CD4-positive, alpha-beta T cell (primary cell): ENCODE data around the gene ATOH1. TPM values are rescaled to one million over a fixed set of nuclear protein-coding genes. Genes with fewer than 3 reads are reported as not detected.

Experiments
- ATAC-seq: fragments of 200-7000 bp; cut with Tn5 transposase; one replicate; pipeline ENCODE4 v1.10.0; 2022; ENCODE audit warnings: mild to moderate bottlenecking; ENCODE audit not compliant: poor library complexity
- CTCF ChIA-PET: fragments of 350-600 bp; sonication (Branson Sonifier 250); formaldehyde crosslinking; loops from one replicate; lab custom pipeline; 2021; ENCODE audit warnings: antibody characterized with exemption, inconsistent platforms; lab: Charles Lee
- POLR2A ChIA-PET: fragments of 350-600 bp; sonication (Branson Sonifier 250); formaldehyde crosslinking; loops from one replicate; lab custom pipeline; 2021; ENCODE audit warnings: antibody characterized with exemption, inconsistent platforms; lab: Charles Lee
- DNase-seq, 14 experiments: peaks; one replicate each; pipeline ENCODE4 v3.0.0-alpha.2; 2013 to 2020; ENCODE audit warnings: mixed read lengths in 2 of 14
- H3K27ac ChIP-seq, 2 donors: one replicate each; pipeline versions ENCODE4 v1.5.1 to v1.7.0; 2013; ENCODE audit warnings: low read length in 2 of 2, low read depth in 1 of 2, mild to moderate bottlenecking in 1 of 2
- H3K27me3 ChIP-seq, 2 experiments: 1 replicate in 1 of 2; 2 replicates in 1 of 2; pipeline versions ENCODE4 v1.6.1 to v1.7.0; 2013; ENCODE audit warnings: low read length in 2 of 2, control low read depth in 1 of 2, mild to moderate bottlenecking in 1 of 2, moderate library complexity in 1 of 2; ENCODE audit not compliant: insufficient read depth in 2 of 2, control insufficient read depth in 1 of 2
- H3K36me3 ChIP-seq: one replicate; pipeline ENCODE4 v1.6.1; 2013; ENCODE audit warnings: low read length, control low read depth; ENCODE audit not compliant: insufficient read depth
- H3K4me1 ChIP-seq: one replicate; pipeline ENCODE4 v1.6.1; 2013; ENCODE audit warnings: low read length, control low read depth; ENCODE audit not compliant: insufficient read depth
- H3K4me3 ChIP-seq: one replicate; pipeline ENCODE4 v1.5.1; 2013; ENCODE audit warnings: mild to moderate bottlenecking, low read length, moderate library complexity
- H3K9me3 ChIP-seq, 2 experiments: 1 replicate in 1 of 2; 2 replicates in 1 of 2; pipeline versions ENCODE4 v1.6.1 to v1.7.0; 2013; ENCODE audit warnings: low read length in 2 of 2, mild to moderate bottlenecking in 2 of 2, control low read depth in 1 of 2, moderate library complexity in 1 of 2; ENCODE audit not compliant: control insufficient read depth in 1 of 2, insufficient read depth in 1 of 2
- H3K27ac Mint-ChIP-seq: one replicate; pipeline ENCODE4 v1.8.0; 2020; ENCODE audit warnings: mixed read lengths
- H3K27me3 Mint-ChIP-seq: one replicate; pipeline ENCODE4 v1.8.0; 2021; ENCODE audit warnings: mixed read lengths
- H3K36me3 Mint-ChIP-seq: one replicate; pipeline ENCODE4 v1.8.0; 2021; ENCODE audit warnings: low read depth, mixed read lengths
- H3K4me1 Mint-ChIP-seq: one replicate; pipeline ENCODE4 v1.8.0; 2021; ENCODE audit warnings: low read depth, mixed read lengths
- H3K4me3 Mint-ChIP-seq: one replicate; pipeline ENCODE4 v1.8.0; 2020; ENCODE audit warnings: mild to moderate bottlenecking, mixed read lengths
- H3K9me3 Mint-ChIP-seq: one replicate; pipeline ENCODE4 v1.8.0; 2020; ENCODE audit warnings: mixed read lengths
- CTCF ChIP-seq: fragments of 200-600 bp; IDR thresholded peaks from one replicate; pipeline ENCODE4 v1.8.0; 2022; ENCODE audit warnings: antibody characterized with exemption, mild to moderate bottlenecking
- intact Hi-C, 2 experiments: fragments of 100-400 bp; cut with DNase I in 1 of 2; cut with micrococcal nuclease in 1 of 2; formaldehyde crosslinking; loops; one replicate each; pipeline versions ENCODE4 v1.15.1 to v1.9.0; 2023 to 2025; cut with DNase I, micrococcal nuclease
- total RNA-seq, 174 experiments: library from RNA in 2 of 174; stranded (reverse) in 2 of 174; gene quantifications; one replicate each; pipeline ENCODE4 v1.2.3 and lab custom pipeline; 2021 to 2026

The ATOH1 gene
- total RNA-seq, 2 experiments from 2014 or later = not detected

GRCh38 chr4:93878566-93878965, 50.0 kb downstream of the ATOH1 start:
- H3K27ac ChIP-seq = no peak overlapping the region
- no peak for DNase-seq
- H3K4me3 ChIP-seq = no peak overlapping the region
- Mint-ChIP-seq H3K27me3 (no peaks in the 10 kb centered on the region), H3K36me3 (no peaks in the 10 kb centered on the region), H3K27ac (no peak overlapping the region), H3K9me3 (peaks cover 5% of the 10 kb centered on the region), H3K4me1 (no peaks in the 10 kb centered on the region), H3K4me3 (no peak overlapping the region)
- ATAC-seq = no peak
- CTCF ChIA-PET = no interaction called here
- H3K27me3 ChIP-seq = no peaks in the 10 kb centered on the region
- H3K36me3 ChIP-seq = no peaks in the 10 kb centered on the region
- peaks cover 0 to 4% of the 10 kb centered on the region in 2 experiments for H3K9me3 ChIP-seq
- no peaks in the 10 kb centered on the region for H3K4me1 ChIP-seq
- intact Hi-C loops = no loop called here
- TF ChIP-seq CTCF = no peak
- POLR2A ChIA-PET = no interaction called here

DNA sequence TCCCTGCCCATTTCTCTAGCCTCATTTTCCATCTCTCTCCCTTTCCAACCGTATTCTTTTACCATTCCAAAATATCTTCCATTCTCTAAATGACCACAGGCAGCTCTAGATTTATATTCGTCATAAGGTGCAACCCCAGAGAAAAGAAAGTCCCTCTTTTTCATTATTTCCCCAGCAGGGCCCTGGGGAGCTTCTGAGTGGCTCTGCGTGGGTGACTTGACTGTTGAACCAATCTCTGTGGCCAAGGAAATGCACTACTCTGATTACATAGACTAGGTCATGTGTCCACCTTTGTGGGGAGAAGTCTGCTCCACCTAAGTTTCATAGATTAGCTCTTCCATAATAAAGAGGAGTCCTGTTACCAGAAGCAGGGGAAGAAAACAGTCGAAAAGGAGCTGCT, 51.4 kb downstream of the ATOH1 start:
- no peak overlapping the region for H3K4me3 Mint-ChIP-seq
- H3K4me1 Mint-ChIP-seq = no peaks in the 10 kb centered on the region
- H3K9me3 Mint-ChIP-seq = peaks cover 5% of the 10 kb centered on the region
- H3K36me3 ChIP-seq = no peaks in the 10 kb centered on the region
- CTCF ChIA-PET = interaction anchor here (1.4 kb wide), 1 partner anchor 9 kb away, joined by 3 read pairs; no protein-coding TSS in a partner anchor
- H3K27ac ChIP-seq = no peak overlapping the region
- no peaks in the 10 kb centered on the region for H3K36me3 Mint-ChIP-seq
- DNase-seq (no peak), ATAC-seq (no peak)
- no peak for TF ChIP-seq CTCF
- H3K27me3 ChIP-seq = no peaks in the 10 kb centered on the region
- intact Hi-C loops = no loop called here
- no peak overlapping the region for H3K27ac Mint-ChIP-seq
- no peaks in the 10 kb centered on the region for H3K27me3 Mint-ChIP-seq
- H3K9me3 ChIP-seq = peaks cover 0 to 4% of the 10 kb centered on the region in 2 experiments
- POLR2A ChIA-PET = no interaction called here
- no peaks in the 10 kb centered on the region for H3K4me1 ChIP-seq
- no peak overlapping the region for H3K4me3 ChIP-seq
